ENCODE measurements around the gene METTL13. TPM values are rescaled to one million over a fixed set of nuclear protein-coding genes. Genes with fewer than 3 reads are reported as not detected.
A peak's percentile ranks its signal among the peaks of the same experiment; 100 is the strongest.

METTL13 gene
- total and polyA plus RNA-seq, 9 of the 15 experiments (the other 6 are each of a cell fraction or from before 2014, with no cell fraction given): 18.9 to 78.9 (median 54.9) TPM

DNA sequence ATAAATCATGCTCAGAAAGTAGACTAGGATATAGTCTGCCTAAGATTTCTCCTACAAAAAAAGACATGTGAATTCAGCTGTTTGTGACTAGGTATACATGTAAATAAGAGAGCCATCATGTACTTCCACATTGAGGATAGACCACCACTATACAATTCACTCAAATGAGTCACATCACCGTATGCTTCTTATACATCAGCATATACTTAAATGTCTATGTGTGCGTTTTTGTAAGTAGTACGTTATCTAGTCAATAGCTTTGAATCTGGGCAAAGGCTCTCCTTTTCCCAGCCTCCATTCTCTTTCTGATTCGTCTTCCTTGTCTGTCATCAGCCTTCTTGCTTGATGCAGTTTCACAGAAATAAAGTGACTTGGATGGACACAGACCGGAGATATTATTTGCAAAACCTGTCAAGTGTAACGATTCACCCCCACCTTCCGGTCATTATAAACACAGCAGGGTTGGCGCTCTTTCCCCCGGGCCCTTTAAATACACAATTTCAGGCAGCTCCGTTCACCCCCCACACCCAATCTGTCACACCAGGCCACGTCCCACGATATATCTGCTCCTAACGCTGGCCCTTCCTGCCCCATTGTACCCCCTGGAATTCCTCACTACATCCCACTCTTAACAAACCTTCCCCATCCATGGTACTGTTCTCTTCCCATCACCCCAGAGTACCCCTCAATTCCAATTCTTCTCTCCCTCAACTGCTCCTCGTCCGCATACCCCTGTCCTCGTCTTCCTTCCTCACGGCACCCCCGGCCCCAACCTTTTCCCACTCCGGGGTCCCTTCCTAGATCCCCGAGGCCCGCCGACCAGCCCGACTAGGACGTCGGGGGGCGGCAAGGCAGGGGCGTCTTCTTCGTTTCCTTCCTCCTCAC is 40.2 kb upstream of the METTL13 start (continued):
- TF ChIP-seq SMARCE1 (IDR thresholded peaks at IDR 0.05) (peak; percentile 51), POU5F1 (IDR thresholded peaks at IDR 0.05; ENCODE audit: borderline replicate concordance, low read depth, low read length, partially characterized antibody) (peak; percentile 23), ZNF133 (CRISPR knock-in tag; IDR thresholded peaks at IDR 0.05) (no peak), ZNF277 (CRISPR knock-in tag; IDR thresholded peaks at IDR 0.05; ENCODE audit: borderline replicate concordance) (no peak), OTX1 (CRISPR knock-in tag; IDR thresholded peaks at IDR 0.05) (peak; percentile 70), SMAD2 (IDR thresholded peaks at IDR 0.05; ENCODE audit: low read depth, low read length) (no peak), SAP30 (IDR thresholded peaks at IDR 0.05; ENCODE audit: borderline replicate concordance, insufficient read depth, low read depth, low read length, poor library complexity, severe bottlenecking) (peak; percentile 73), NKRF (IDR thresholded peaks at IDR 0.05; ENCODE audit: borderline replicate concordance) (peak; percentile 93), SNRNP70 (optimal IDR thresholded peaks at IDR 0.05; ENCODE audit: low read depth, low read length) (no peak), CREB1 (IDR thresholded peaks at IDR 0.05) (no peak), CREB1 (CRISPR knock-in tag; IDR thresholded peaks at IDR 0.05) (peak; percentile 8; the same call in 1 of the 2 replicates), TRIM25 (IDR thresholded peaks at IDR 0.05; ENCODE audit: borderline replicate concordance) (peak; percentile 80; the same call in 1 of the 2 replicates), E2F1 (CRISPR knock-in tag; IDR thresholded peaks at IDR 0.05) (0 out of 2 replicates have a peak, but pooled peaks have one; percentile 2), CTCF (IDR thresholded peaks at IDR 0.05 in 2 of 3, conservative IDR thresholded peaks at IDR 0.05 in 1 of 3; ENCODE audit: insufficient read depth in 2 of 3, low read depth in 1 of 3, low read length in 3 of 3) (peak; percentile 58 to 76 (median 65)), NR2F6 (CRISPR knock-in tag; IDR thresholded peaks at IDR 0.05) (no peak), TCF15 (CRISPR knock-in tag; IDR thresholded peaks at IDR 0.05) (no peak)
